Spinal cord (tissue), 10 donors: Measurements from ENCODE around the gene RAET1L. TPM values are rescaled to one million over a fixed set of nuclear protein-coding genes. Genes with fewer than 3 reads are reported as not detected.

Source experiments
- DNase-seq, 6 donors: peaks; one replicate each; pipeline versions ENCODE4 v3.0.0 to v3.0.0-alpha.2; 2013 to 2015; ENCODE audit warnings: low spot score in 6 of 6, low read depth in 4 of 6
- H3K27ac ChIP-seq: one replicate; pipeline ENCODE4 v1.5.1; 2013; ENCODE audit warnings: low read depth, low read length, control low read depth
- H3K27me3 ChIP-seq: one replicate; pipeline ENCODE4 v1.6.1; 2013; ENCODE audit warnings: low read length; ENCODE audit not compliant: control insufficient read depth, insufficient read depth
- H3K36me3 ChIP-seq: one replicate; pipeline ENCODE4 v1.6.1; 2013; ENCODE audit warnings: low read length; ENCODE audit not compliant: control insufficient read depth, insufficient read depth
- H3K4me1 ChIP-seq: one replicate; pipeline ENCODE4 v1.6.1; 2013; ENCODE audit warnings: low read length; ENCODE audit not compliant: control insufficient read depth, insufficient read depth
- H3K4me3 ChIP-seq: one replicate; pipeline ENCODE4 v1.5.1; 2013; ENCODE audit warnings: low read depth, low read length, control low read depth
- H3K9me3 ChIP-seq: one replicate; pipeline ENCODE4 v1.6.1; 2013; ENCODE audit warnings: low read length; ENCODE audit not compliant: control insufficient read depth, insufficient read depth
- WGBS: methylation state at CpG from one replicate; pipeline ENCODE4 v1.1.5; 2013; ENCODE audit warnings: missing lambda C conversion rate; ENCODE audit not compliant: insufficient coverage; 5-methylcytosine and 5-hydroxymethylcytosine counted together
- polyA plus RNA-seq, 2 donors: library from polyadenylated mRNA; unstranded; fragments of 120-200 nt; gene quantifications; one replicate each; pipeline ENCODE4 v1.2.1, GENCODE V29; 2013; ENCODE audit not compliant: insufficient read length in 2 of 2
- total RNA-seq, 2 donors: library from RNA; depleted of rRNA in 1 of 2; stranded (reverse); fragments of 120-200 nt in 1 of 2; fragments of >200 nt in 1 of 2; gene quantifications; one replicate each; pipeline versions ENCODE4 v1.2.3 to v1.2.4, GENCODE V29; 2013 to 2014
- donor health status: healthy.

Gene RAET1L
- total and polyA plus RNA-seq, 4 donors: not detected

DNA sequence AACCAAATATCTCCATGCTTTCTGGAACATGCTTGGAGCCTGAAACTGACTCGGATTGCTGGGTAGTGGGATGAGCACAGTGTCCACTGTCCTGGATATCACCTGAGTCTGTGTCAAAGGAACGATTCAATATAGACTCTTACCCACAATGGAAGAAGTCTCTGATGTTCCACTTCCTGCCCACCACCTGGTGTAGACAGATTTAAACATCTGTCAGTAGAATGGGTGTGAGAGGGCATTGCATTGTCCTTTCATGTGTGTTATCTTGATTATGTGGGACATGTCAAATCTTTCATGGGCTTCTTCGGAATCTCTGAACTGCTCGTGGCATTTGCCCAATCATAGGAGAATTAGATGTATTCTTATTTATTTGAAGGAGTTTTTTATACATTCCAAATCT, 22.8 kb upstream of the RAET1L start:
- H3K27me3 ChIP-seq: no peaks in the 10 kb centered on the region
- H3K36me3 ChIP-seq: no peaks in the 10 kb centered on the region
- no CpG with 5 or more reads among the region's 4 CpGs for WGBS
- no peak for DNase-seq
- H3K4me1 ChIP-seq: no peaks in the 10 kb centered on the region
- no peak overlapping the region for H3K27ac ChIP-seq
- H3K4me3 ChIP-seq: no peak overlapping the region
- no peaks in the 10 kb centered on the region for H3K9me3 ChIP-seq

GRCh38 chr6:150046943-150047342, 21.6 kb upstream of the RAET1L start:
- WGBS: no CpG with 5 or more reads among the region's 1 CpG
- no peak overlapping the region for H3K27ac ChIP-seq
- H3K27me3 ChIP-seq: no peaks in the 10 kb centered on the region
- DNase-seq: no peak
- no peaks in the 10 kb centered on the region for H3K9me3 ChIP-seq
- no peak overlapping the region for H3K4me3 ChIP-seq
- H3K4me1 ChIP-seq: no peaks in the 10 kb centered on the region
- no peaks in the 10 kb centered on the region for H3K36me3 ChIP-seq

GRCh38 chr6:150044621-150045145, 19.4 kb upstream of the RAET1L start:
- H3K9me3 ChIP-seq: no peaks in the 10 kb centered on the region
- H3K4me1 ChIP-seq: no peaks in the 10 kb centered on the region
- WGBS: 90% methylated on average over 9 of the region's 10 CpGs
- no peaks in the 10 kb centered on the region for H3K36me3 ChIP-seq
- H3K27me3 ChIP-seq: peaks cover 17% of the 10 kb centered on the region
- no peak overlapping the region for H3K4me3 ChIP-seq
- H3K27ac ChIP-seq: no peak overlapping the region
- no peak for DNase-seq

GRCh38 chr6:150043501-150044412, 18.4 kb upstream of the RAET1L start:
- no peak overlapping the region for H3K4me3 ChIP-seq
- WGBS: 84% methylated on average over 14 of the region's 19 CpGs

GRCh38 chr6:150043096-150043495, 17.8 kb upstream of the RAET1L start:
- no peak overlapping the region for H3K4me3 ChIP-seq
- peaks cover 33% of the 10 kb centered on the region for H3K27me3 ChIP-seq
- no peaks in the 10 kb centered on the region for H3K9me3 ChIP-seq
- no peak for DNase-seq
- H3K4me1 ChIP-seq: peaks cover 5% of the 10 kb centered on the region
- no peak overlapping the region for H3K27ac ChIP-seq
- no peaks in the 10 kb centered on the region for H3K36me3 ChIP-seq
- WGBS: 92% methylated on average over 9 of the region's 13 CpGs

More at GRCh38 chr6:150043501-150044412, 18.4 kb upstream of the RAET1L start:
- Histone ChIP-seq H3K36me3 (no peaks in the 10 kb centered on the region), H3K27me3 (peaks cover 26% of the 10 kb centered on the region), H3K9me3 (no peaks in the 10 kb centered on the region), H3K27ac (no peak overlapping the region), H3K4me1 (no peaks in the 10 kb centered on the region)
- no peak for DNase-seq

DNA sequence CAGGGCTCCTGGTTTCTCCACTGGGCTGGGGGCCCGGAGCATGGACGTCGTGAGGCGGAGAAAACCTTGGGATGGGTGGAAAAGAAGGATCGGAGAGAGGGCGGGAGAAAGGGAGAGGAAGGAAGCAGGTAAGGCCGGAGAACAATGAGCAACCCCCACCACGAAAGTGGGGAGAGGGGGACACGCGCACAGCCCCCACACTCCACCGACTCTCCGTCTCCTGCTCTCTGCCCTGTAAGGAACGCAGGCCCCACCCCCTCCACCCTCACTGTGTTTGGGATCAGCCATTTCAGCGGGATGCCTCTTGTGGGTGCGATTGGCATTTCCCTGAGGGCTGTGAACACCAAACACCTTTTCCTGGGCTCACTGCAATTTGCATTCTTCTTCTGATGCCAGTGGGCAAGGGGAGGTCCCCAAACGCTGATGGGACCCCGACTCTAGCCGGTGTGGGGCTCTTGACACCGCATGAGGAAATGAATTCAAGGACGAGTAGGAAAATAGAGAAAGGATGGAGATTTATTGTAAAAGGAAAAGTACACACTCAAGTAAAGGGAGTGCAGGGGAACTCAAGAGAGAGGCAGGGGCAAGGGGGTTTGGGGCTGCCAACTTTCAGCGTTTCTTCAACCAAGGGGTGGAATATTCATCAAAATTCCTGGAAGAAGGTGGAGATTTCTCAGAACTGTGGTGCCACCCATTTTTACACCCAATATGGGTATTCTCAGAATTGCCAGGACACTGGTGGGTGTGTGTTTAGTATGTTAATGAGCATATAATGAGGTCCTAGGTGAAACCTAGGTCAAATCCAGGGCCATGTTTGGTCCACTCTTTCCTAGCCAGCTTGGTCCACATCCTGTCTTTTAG, 13.1 kb upstream of the RAET1L start:
- no peak overlapping the region for H3K4me3 ChIP-seq
- H3K9me3 ChIP-seq: no peaks in the 10 kb centered on the region
- H3K36me3 ChIP-seq: no peaks in the 10 kb centered on the region
- no peak overlapping the region for H3K27ac ChIP-seq
- H3K4me1 ChIP-seq: peaks cover 15% of the 10 kb centered on the region
- peaks cover 67% of the 10 kb centered on the region for H3K27me3 ChIP-seq
- WGBS: 4% methylated on average over 15 of the region's 21 CpGs
- no peak for DNase-seq

GRCh38 chr6:150037526-150038201, 12.3 kb upstream of the RAET1L start:
- no peaks in the 10 kb centered on the region for H3K9me3 ChIP-seq
- H3K4me1 ChIP-seq: peaks cover 15% of the 10 kb centered on the region
- H3K36me3 ChIP-seq: no peaks in the 10 kb centered on the region
- no peak overlapping the region for H3K27ac ChIP-seq
- peaks cover 67% of the 10 kb centered on the region for H3K27me3 ChIP-seq
- DNase-seq: no peak
- WGBS: under 1% methylated on average over 55 of the region's 55 CpGs
- peak overlapping the region; percentile 7 for H3K4me3 ChIP-seq

- Histone ChIP-seq H3K4me1 (peaks cover 15% of the 10 kb centered on the region), H3K27ac (no peak overlapping the region), H3K36me3 (no peaks in the 10 kb centered on the region), H3K9me3 (no peaks in the 10 kb centered on the region), H3K4me3 (no peak overlapping the region), H3K27me3 (peaks cover 64% of the 10 kb centered on the region)
- WGBS: 93% methylated on average over 4 of the region's 5 CpGs
- no peak for DNase-seq
Observed at GRCh38 chr6:150036081-150036480, 10.7 kb upstream of the RAET1L start.

DNA sequence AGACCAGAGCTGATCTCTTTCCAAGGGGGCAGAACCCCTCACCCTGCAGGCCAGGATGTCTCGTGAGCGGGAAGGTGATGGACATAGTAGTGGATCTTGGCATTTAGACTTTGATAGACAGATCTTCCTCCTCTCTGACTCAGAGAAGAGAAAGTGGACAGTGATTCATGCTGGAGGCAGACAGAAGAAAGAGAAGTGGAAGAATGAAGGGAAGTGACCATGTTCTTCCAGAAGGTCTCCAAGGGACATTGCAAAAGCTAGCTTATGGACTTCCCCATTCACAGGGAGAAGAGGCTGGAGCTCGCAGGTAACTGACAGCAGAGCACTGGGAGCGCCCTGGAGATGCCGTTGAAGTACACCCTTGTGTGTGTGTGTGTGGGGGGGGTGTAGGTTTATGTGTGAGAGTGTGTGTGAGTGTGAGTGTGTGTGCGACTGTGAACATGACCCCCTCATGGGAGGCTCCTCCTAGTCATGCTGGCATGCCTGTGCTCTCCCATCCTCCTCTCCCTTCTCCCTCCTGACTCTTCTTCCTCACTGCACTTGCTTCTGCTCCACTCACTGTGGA, 8.0 kb upstream of the RAET1L start:
- no peak for DNase-seq
- no peak overlapping the region for H3K27ac ChIP-seq
- no peak overlapping the region for H3K4me3 ChIP-seq
- no peaks in the 10 kb centered on the region for H3K9me3 ChIP-seq
- H3K27me3 ChIP-seq: peaks cover 44% of the 10 kb centered on the region
- no peaks in the 10 kb centered on the region for H3K36me3 ChIP-seq
- peaks cover 12% of the 10 kb centered on the region for H3K4me1 ChIP-seq
- WGBS: 90% methylated on average over 3 of the region's 6 CpGs
